Activated CD8-positive, alpha-beta memory T cell treated with anti-CD3 and anti-CD28 coated beads, Interleukin-2, amount 10 ng/mL, durations not matched to agents 7 days and 5 days (primary cell): Measurements from ENCODE around the gene SMIM12. TPM values are rescaled to one million over a fixed set of nuclear protein-coding genes. Genes with fewer than 3 reads are reported as not detected.
"Not testable (repeated sequence)": the region's sequence is repeated elsewhere in the genome, so short reads cannot be mapped to it uniquely, and the experiment has no call there.

Experiments used
- ATAC-seq: fragments of 150-1000 bp; cut with Tn5 transposase; one replicate; pipeline ENCODE4 v1.10.0; 2021; ENCODE audit warnings: moderate library complexity
- CTCF ChIA-PET: fragments of 350-600 bp; sonication (Branson Sonifier 250); formaldehyde crosslinking; loops from one replicate; lab custom pipeline; 2021; ENCODE audit warnings: antibody characterized with exemption; lab: Charles Lee
- DNase-seq: peaks from one replicate; pipeline ENCODE4 v3.0.0-alpha.2; 2020
- H3K27ac Mint-ChIP-seq: one replicate; pipeline ENCODE4 v1.8.0; 2021; ENCODE audit warnings: mild to moderate bottlenecking, mixed read lengths
- H3K27me3 Mint-ChIP-seq: one replicate; pipeline ENCODE4 v1.8.0; 2021; ENCODE audit warnings: mixed read lengths
- H3K36me3 Mint-ChIP-seq: one replicate; pipeline ENCODE4 v1.8.0; 2021; ENCODE audit warnings: mild to moderate bottlenecking, mixed read lengths
- H3K4me1 Mint-ChIP-seq: one replicate; pipeline ENCODE4 v1.8.0; 2021; ENCODE audit warnings: mixed read lengths
- H3K4me3 Mint-ChIP-seq: one replicate; pipeline ENCODE4 v1.8.0; 2021; ENCODE audit warnings: mild to moderate bottlenecking, moderate library complexity, mixed read lengths
- H3K9me3 Mint-ChIP-seq: one replicate; pipeline ENCODE4 v1.8.0; 2022; ENCODE audit warnings: low read depth, mixed read lengths
- total RNA-seq, 2 experiments: library from RNA; stranded (reverse); gene quantifications; one replicate each; pipeline ENCODE4 v1.2.3, GENCODE V29; 2021

SMIM12 gene
- total RNA-seq, 2 experiments from 2014 or later, result 52.7 to 67.2 TPM

GRCh38 chr1:34828611-34829010 is 30.9 kb downstream of the SMIM12 start:
- H3K27me3 Mint-ChIP-seq, result no peaks in the 10 kb centered on the region
- no peak for ATAC-seq
- CTCF ChIA-PET, result no interaction called here
- no peak overlapping the region for H3K27ac Mint-ChIP-seq
- H3K4me3 Mint-ChIP-seq, result no peak overlapping the region
- DNase-seq, result no peak
- H3K36me3 Mint-ChIP-seq, result no peaks in the 10 kb centered on the region
- H3K9me3 Mint-ChIP-seq, result no peaks in the 10 kb centered on the region
- H3K4me1 Mint-ChIP-seq, result no peaks in the 10 kb centered on the region

DNA sequence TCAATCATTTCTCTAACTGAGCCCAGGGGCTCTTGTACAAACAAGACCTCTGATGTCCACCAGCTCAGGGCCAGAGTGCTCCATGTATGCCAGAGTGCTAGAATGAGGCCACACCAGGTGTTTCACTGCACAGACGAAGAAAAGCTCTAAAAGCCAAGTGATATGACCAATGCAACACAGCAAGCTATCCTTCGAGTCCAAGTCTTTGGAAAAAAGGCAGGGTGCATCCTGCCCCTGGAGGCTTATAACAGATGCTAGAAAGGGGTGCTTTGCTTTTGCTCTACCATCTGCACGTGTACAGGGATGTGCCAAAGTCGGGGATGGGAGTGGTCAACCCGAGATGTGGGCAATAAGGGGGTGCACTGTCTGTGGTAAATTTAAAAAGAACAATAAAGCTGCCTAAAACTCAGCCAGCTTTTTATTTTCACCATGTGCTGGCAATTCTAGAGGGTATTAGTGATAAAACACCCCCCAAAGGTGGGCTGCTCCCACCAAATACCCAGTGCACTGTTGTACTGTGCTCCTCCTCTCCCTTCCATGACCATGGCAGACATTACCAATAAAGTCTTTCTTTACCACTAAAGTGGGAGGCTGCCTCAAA is 32.1 kb downstream of the SMIM12 start:
- CTCF ChIA-PET, result no interaction called here
- Mint-ChIP-seq H3K27me3 (no peaks in the 10 kb centered on the region), H3K27ac (no peak overlapping the region), H3K4me3 (no peak overlapping the region), H3K4me1 (no peaks in the 10 kb centered on the region), H3K36me3 (no peaks in the 10 kb centered on the region), H3K9me3 (no peaks in the 10 kb centered on the region)
- ATAC-seq (no peak), DNase-seq (no peak)

DNA sequence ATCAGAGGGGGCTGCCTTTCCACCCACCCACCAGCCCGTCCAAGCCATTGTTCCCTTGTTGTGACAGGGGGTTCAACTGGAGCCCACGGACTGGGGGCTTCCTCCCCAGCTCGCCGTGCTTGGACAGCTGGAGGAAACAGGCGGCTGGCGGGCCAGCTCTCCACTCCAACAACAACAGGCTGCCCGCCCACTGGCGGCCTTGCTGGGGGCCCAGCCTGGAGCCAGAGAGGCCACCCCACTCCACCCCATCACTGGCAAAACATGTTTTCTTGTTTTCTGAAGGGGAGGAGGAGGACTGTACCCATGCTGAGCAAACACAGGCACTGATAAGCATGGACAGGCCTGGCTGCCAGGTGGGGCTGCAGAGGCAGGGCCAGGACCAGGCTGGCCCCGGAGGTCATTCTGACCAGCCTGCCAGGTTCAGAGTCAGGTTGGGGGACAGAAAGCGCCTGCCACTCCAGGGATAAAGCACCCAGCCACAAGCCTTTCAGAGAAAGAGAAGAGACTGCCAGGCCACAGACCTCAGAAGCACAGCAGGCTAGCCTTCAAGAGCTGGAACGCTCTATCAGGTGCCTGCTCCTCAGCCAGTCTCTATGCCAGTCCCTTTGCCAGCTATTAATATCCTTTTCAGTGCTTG is 34.0 kb downstream of the SMIM12 start:
- DNase-seq, result no peak
- Mint-ChIP-seq H3K9me3 (no peaks in the 10 kb centered on the region), H3K27ac (no peak overlapping the region), H3K36me3 (no peaks in the 10 kb centered on the region), H3K4me3 (no peak overlapping the region), H3K27me3 (no peaks in the 10 kb centered on the region), H3K4me1 (no peaks in the 10 kb centered on the region)
- ATAC-seq, result no peak
- CTCF ChIA-PET, result no interaction called here

- DNase-seq, result no peak
Observed at GRCh38 chr1:34824817-34825454, 34.6 kb downstream of the SMIM12 start.

GRCh38 chr1:34822202-34822601 is 37.3 kb downstream of the SMIM12 start:
- H3K4me1 Mint-ChIP-seq, result no peaks in the 10 kb centered on the region
- no peaks in the 10 kb centered on the region for H3K27me3 Mint-ChIP-seq
- DNase-seq, result no peak
- H3K36me3 Mint-ChIP-seq, result no peaks in the 10 kb centered on the region
- CTCF ChIA-PET, result no interaction called here
- no peaks in the 10 kb centered on the region for H3K9me3 Mint-ChIP-seq
- no peak for ATAC-seq
- H3K27ac Mint-ChIP-seq, result no peak overlapping the region
- H3K4me3 Mint-ChIP-seq, result no peak overlapping the region

More at GRCh38 chr1:34824817-34825454, 34.6 kb downstream of the SMIM12 start:
- CTCF ChIA-PET, result no interaction called here
- Mint-ChIP-seq H3K36me3 (no peaks in the 10 kb centered on the region), H3K4me3 (no peak overlapping the region), H3K4me1 (no peaks in the 10 kb centered on the region), H3K9me3 (no peaks in the 10 kb centered on the region), H3K27ac (no peak overlapping the region), H3K27me3 (no peaks in the 10 kb centered on the region)
- ATAC-seq, result no peak

DNA sequence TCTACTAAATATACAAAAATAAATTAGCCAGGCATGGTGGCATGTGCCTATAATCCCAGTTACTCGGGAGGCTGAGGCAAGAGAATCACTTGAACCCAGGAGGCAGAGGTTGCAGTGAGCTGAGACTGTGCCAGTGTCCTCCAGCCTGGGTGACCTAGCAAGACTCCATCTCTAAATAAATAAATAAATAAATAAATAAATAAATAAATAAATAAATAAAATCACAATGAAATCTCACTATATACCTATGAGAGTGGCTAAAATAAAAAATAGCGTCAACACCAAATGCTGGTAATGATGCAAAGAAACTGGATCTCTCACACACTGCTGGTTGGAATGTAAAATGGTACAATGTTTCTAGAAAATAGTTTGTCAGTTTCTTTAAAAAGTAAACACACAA is 40.7 kb downstream of the SMIM12 start:
- ATAC-seq, H3K9me3 Mint-ChIP-seq, H3K4me1 Mint-ChIP-seq, H3K4me3 Mint-ChIP-seq, DNase-seq, H3K27me3 Mint-ChIP-seq, CTCF ChIA-PET, H3K27ac Mint-ChIP-seq, H3K36me3 Mint-ChIP-seq: not testable (repeated sequence)

DNA sequence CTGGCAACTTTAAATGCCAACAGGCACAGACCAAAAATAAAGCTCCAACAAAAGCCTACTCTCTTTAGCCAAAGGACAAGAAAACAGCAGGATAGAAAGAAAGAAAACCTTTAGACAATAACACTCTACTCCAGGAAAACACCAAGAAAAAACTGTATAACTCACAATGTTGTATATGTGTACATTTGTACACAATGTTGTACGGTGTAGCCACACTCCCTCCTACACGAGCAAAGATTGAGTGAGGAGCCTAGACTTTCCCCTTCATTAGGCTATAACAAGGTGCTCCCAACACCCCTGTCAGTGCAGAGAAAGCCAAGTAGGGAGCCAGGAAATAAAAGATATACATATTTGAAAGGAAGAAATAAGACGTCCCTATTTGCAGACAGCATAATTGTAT is 42.8 kb downstream of the SMIM12 start:
- no peaks in the 10 kb centered on the region for H3K4me1 Mint-ChIP-seq
- no peak overlapping the region for H3K27ac Mint-ChIP-seq
- no peaks in the 10 kb centered on the region for H3K27me3 Mint-ChIP-seq
- no peak for DNase-seq
- no peaks in the 10 kb centered on the region for H3K9me3 Mint-ChIP-seq
- CTCF ChIA-PET, result no interaction called here
- H3K4me3 Mint-ChIP-seq, result no peak overlapping the region
- ATAC-seq, result no peak
- no peaks in the 10 kb centered on the region for H3K36me3 Mint-ChIP-seq

GRCh38 chr1:34816332-34816731 is 43.2 kb downstream of the SMIM12 start:
- Mint-ChIP-seq H3K9me3 (no peaks in the 10 kb centered on the region), H3K27me3 (no peaks in the 10 kb centered on the region)
- CTCF ChIA-PET, result no interaction called here

DNA sequence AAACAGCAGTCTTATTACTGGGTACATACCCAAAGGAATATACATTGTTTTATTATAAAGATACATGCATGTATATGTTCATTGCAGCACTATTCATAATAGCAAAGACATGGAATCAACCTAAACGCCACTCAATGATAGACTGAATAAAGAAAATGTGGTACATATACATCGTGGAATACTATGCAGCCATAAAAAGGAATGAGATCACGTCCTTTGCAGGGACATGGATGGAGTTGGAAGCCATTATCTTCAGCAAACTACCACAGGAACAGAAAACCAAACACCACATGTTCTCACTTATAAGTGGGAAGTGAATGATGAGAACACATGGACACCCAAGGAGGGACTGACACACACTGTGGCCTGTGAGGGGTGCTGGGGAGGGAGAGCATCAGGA is 48.8 kb downstream of the SMIM12 start:
- not testable (repeated sequence) for H3K9me3 Mint-ChIP-seq, H3K27me3 Mint-ChIP-seq, H3K4me3 Mint-ChIP-seq, H3K36me3 Mint-ChIP-seq, ATAC-seq, DNase-seq, H3K27ac Mint-ChIP-seq, H3K4me1 Mint-ChIP-seq
- CTCF ChIA-PET, result interaction anchor here (0.6 kb wide), 1 partner anchor 94 kb away, joined by 3 read pairs; no protein-coding TSS in a partner anchor

More at GRCh38 chr1:34816332-34816731, 43.2 kb downstream of the SMIM12 start:
- Mint-ChIP-seq H3K4me1 (no peaks in the 10 kb centered on the region), H3K36me3 (no peaks in the 10 kb centered on the region), H3K27ac (no peak overlapping the region), H3K4me3 (no peak overlapping the region)
- DNase-seq, result no peak
- no peak for ATAC-seq

DNA sequence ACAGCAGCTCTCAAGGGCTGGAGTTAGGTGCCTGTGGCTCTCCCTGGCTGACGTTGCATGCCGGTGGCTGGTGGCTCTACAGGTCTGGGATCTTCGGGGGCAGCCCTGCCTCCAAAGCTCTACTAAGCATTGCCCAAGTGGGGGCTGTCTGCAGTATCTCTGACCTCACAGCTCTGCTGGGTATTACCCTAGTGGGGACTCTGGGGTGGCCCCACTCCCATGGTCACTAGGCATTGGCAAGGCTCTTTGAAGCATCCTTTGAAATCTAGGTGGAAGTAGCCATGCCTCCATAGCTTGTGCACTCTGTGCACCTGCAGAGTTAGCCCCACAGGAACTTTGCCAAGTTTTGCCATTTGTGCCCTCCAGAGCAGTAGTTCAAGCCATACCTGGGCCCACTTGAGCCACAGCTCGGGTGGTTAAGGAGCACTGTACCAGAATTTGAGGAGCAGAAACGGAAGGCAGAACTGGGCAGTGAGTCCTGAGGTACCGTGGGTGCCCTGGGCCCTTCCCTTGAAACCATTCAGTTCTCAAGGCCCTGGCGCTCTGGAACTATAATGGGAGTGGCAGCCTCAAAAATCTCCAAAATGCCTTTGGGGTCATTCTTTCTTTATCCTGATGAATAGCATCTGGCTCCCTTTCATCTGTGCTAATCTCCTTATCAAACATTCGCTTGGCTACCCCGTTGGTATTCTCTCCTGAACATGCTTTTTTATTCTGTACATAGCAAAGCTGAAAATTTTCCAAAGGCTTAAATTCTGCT is 51.3 kb downstream of the SMIM12 start:
- H3K4me1 Mint-ChIP-seq, result peaks cover 4% of the 10 kb centered on the region
- H3K27ac Mint-ChIP-seq, result no peak overlapping the region
- ATAC-seq, result no peak
- peaks cover 5% of the 10 kb centered on the region for H3K9me3 Mint-ChIP-seq
- no peak overlapping the region for H3K4me3 Mint-ChIP-seq
- peaks cover 3% of the 10 kb centered on the region for H3K27me3 Mint-ChIP-seq
- DNase-seq, result no peak
- CTCF ChIA-PET, result no interaction called here
- peaks cover 3% of the 10 kb centered on the region for H3K36me3 Mint-ChIP-seq

GRCh38 chr1:34806396-34806795 is 53.2 kb downstream of the SMIM12 start:
- H3K36me3 Mint-ChIP-seq, result peaks cover 3% of the 10 kb centered on the region
- CTCF ChIA-PET, result no interaction called here
- DNase-seq, result no peak
- no peak overlapping the region for H3K27ac Mint-ChIP-seq
- peaks cover 3% of the 10 kb centered on the region for H3K27me3 Mint-ChIP-seq
- peaks cover 4% of the 10 kb centered on the region for H3K4me1 Mint-ChIP-seq
- no peak overlapping the region for H3K4me3 Mint-ChIP-seq
- no peak for ATAC-seq
- H3K9me3 Mint-ChIP-seq, result peaks cover 5% of the 10 kb centered on the region

DNA sequence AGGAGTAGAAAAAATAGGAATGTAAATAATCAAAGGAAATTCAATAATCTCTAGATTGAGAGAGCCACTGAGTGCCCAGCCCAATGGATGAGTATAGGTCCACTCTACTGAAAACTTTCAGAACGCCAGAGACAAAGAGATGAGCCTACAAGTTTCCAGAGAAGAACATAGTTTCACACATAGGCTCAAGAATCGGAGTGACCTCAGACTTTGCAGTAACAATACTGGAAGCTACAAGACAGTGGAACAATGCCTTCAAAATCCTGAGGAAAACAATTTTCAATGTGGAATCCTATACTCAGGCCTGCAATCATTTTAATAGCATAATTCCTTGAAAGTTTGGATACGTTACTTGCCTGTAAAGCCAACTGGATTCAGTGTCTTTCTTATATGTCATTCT is 55.8 kb downstream of the SMIM12 start:
- CTCF ChIA-PET, result no interaction called here
- H3K36me3 Mint-ChIP-seq, result peaks cover 2% of the 10 kb centered on the region
- ATAC-seq (no peak), DNase-seq (no peak)
- H3K4me3 Mint-ChIP-seq, result no peak overlapping the region
- peaks cover 3% of the 10 kb centered on the region for H3K27me3 Mint-ChIP-seq
- H3K9me3 Mint-ChIP-seq, result no peaks in the 10 kb centered on the region
- peaks cover 3% of the 10 kb centered on the region for H3K4me1 Mint-ChIP-seq
- no peak overlapping the region for H3K27ac Mint-ChIP-seq
